Lower leg skin (tissue), 4 donors: ENCODE measurements around the gene SLC48A1. TPM values are rescaled to one million over a fixed set of nuclear protein-coding genes. Genes with fewer than 3 reads are reported as not detected.

Experiments
- DNase-seq, 2 donors: peaks; one replicate each; pipeline ENCODE4 v3.0.0-alpha.2; 2019; ENCODE audit warnings: low spot score in 2 of 2
- H3K4me3 ChIP-seq: fragments of 200-600 bp; sonication (generic); 2 replicates; pipeline ENCODE4 v1.5.1; 2017; ENCODE audit warnings: mild to moderate bottlenecking, low read depth; ENCODE audit not compliant: poor library complexity, severe bottlenecking
- CTCF ChIP-seq, 3 donors: fragments of 450-650 bp; IDR thresholded peaks; one replicate each; pipeline ENCODE4 v1.5.1; 2016; ENCODE audit warnings: antibody characterized with exemption in 3 of 3, mild to moderate bottlenecking in 3 of 3, moderate library complexity in 2 of 3
- POLR2A ChIP-seq, 2 donors: fragments of 450-650 bp; IDR thresholded peaks; one replicate each; pipeline ENCODE4 v1.6.1; 2016 to 2017; ENCODE audit warnings: antibody characterized with exemption in 2 of 2, mild to moderate bottlenecking in 1 of 2, moderate library complexity in 1 of 2
- WGBS, 2 donors: methylation state at CpG; one replicate each; pipeline ENCODE4 v1.1.5; 2018; 5-methylcytosine and 5-hydroxymethylcytosine counted together
- intact Hi-C: fragments of 100-400 bp; cut with DNase I; formaldehyde crosslinking; loops from one replicate; pipeline ENCODE4 v1.15.0; 2023; ENCODE audit warnings: low total_unique reads
- total RNA-seq, 4 donors: library from RNA; depleted of rRNA; stranded (reverse); fragments of >200 nt; gene quantifications; one replicate each; pipeline ENCODE4 v1.1.0, GENCODE V29; 2016

The SLC48A1 gene
- total RNA-seq, 4 donors from 2014 or later = 28.2 to 51.7 (median 48.6) TPM

- DNase-seq = no peak
- intact Hi-C loops = no loop called here
- WGBS, 2 donors = 10 to 11% methylated on average over 17 of the region's 17 CpGs
- H3K4me3 ChIP-seq = no peak overlapping the region
- TF ChIP-seq POLR2A (IDR thresholded peaks at IDR 0.05) (no peak), CTCF (IDR thresholded peaks at IDR 0.05) (no peak)
Measured at GRCh38 chr12:47772738-47773061, 338 bp upstream of the SLC48A1 start.

GRCh38 chr12:47773858-47774580 lies 981 bp downstream of the SLC48A1 start:
- intact Hi-C loops = no loop called here
- no peak for DNase-seq
- no peak for TF ChIP-seq CTCF (IDR thresholded peaks at IDR 0.05)
- no peak for TF ChIP-seq POLR2A (IDR thresholded peaks at IDR 0.05)
- 51 to 53% methylated on average over 13 to 14 of the region's 14 CpGs for WGBS, 2 donors
- peak overlapping the region; percentile 71 for H3K4me3 ChIP-seq

GRCh38 chr12:47774663-47775062 lies 1.6 kb downstream of the SLC48A1 start:
- TF ChIP-seq POLR2A (IDR thresholded peaks at IDR 0.05) (no peak), CTCF (IDR thresholded peaks at IDR 0.05) (no peak)
- intact Hi-C loops = loop anchor here (5.0 kb wide), 1 partner anchor 57 kb away; no protein-coding TSS in a partner anchor
- 92 to 95% methylated on average over 7 of the region's 7 CpGs for WGBS, 2 donors
- no peak for DNase-seq
- H3K4me3 ChIP-seq = no peak overlapping the region

- no peak for DNase-seq
- 65 to 72% methylated on average over 10 of the region's 10 CpGs for WGBS, 2 donors
Measured at GRCh38 chr12:47775100-47775911, 2.3 kb downstream of the SLC48A1 start.

GRCh38 chr12:47776471-47777143 lies 3.6 kb downstream of the SLC48A1 start:
- DNase-seq = no peak
- TF ChIP-seq POLR2A (IDR thresholded peaks at IDR 0.05) (no peak), CTCF (IDR thresholded peaks at IDR 0.05) (no peak)
- no peak overlapping the region for H3K4me3 ChIP-seq
- intact Hi-C loops = loop anchor here (5.0 kb wide), 1 partner anchor 59 kb away; no protein-coding TSS in a partner anchor
- 58 to 63% methylated on average over 5 of the region's 5 CpGs for WGBS, 2 donors

More at GRCh38 chr12:47775100-47775911, 2.3 kb downstream of the SLC48A1 start:
- TF ChIP-seq CTCF (IDR thresholded peaks at IDR 0.05) (no peak), POLR2A (IDR thresholded peaks at IDR 0.05) (no peak)
- intact Hi-C loops = loop anchor here (5.0 kb wide), 1 partner anchor 58 kb away; no protein-coding TSS in a partner anchor
- H3K4me3 ChIP-seq = no peak overlapping the region
